ENCODE measurements around the gene NPAS3. TPM values are rescaled to one million over a fixed set of nuclear protein-coding genes. Genes with fewer than 3 reads are reported as not detected.
A peak's percentile ranks its signal among the peaks of the same experiment; 100 is the strongest.

NPAS3 gene
- total RNA-seq, 6 experiments from 2014 or later, result 0.11 to 0.83 (median 0.21) TPM; not detected in 2

DNA sequence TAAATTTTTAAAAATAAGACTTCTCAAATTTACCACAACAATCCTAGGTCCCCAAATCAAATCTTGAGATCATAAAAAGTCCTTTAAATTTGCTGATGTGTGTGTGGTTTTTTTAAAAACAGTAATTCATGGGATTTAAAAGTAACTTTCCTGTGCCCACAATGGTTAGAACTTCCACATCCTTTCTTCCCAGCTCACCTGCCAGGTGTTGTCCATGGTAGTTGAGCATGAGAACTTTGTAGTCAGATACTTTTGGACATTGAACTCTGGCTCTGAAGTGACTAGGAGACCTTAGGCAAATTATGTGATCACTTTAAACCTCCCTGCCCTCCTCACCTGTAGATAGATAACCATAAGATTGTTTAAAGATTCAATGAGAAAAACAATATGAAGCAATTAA lies 253.2 kb downstream of the NPAS3 start:
- no peak for DNase-seq
- TF ChIP-seq, protein P1, sequence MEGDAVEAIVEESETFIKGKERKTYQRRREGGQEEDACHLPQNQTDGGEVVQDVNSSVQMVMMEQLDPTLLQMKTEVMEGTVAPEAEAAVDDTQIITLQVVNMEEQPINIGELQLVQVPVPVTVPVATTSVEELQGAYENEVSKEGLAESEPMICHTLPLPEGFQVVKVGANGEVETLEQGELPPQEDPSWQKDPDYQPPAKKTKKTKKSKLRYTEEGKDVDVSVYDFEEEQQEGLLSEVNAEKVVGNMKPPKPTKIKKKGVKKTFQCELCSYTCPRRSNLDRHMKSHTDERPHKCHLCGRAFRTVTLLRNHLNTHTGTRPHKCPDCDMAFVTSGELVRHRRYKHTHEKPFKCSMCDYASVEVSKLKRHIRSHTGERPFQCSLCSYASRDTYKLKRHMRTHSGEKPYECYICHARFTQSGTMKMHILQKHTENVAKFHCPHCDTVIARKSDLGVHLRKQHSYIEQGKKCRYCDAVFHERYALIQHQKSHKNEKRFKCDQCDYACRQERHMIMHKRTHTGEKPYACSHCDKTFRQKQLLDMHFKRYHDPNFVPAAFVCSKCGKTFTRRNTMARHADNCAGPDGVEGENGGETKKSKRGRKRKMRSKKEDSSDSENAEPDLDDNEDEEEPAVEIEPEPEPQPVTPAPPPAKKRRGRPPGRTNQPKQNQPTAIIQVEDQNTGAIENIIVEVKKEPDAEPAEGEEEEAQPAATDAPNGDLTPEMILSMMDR (IDR thresholded peaks at IDR 0.05), result no peak
- TF ChIP-seq POLR2A (IDR thresholded peaks at IDR 0.05), result no peak

DNA sequence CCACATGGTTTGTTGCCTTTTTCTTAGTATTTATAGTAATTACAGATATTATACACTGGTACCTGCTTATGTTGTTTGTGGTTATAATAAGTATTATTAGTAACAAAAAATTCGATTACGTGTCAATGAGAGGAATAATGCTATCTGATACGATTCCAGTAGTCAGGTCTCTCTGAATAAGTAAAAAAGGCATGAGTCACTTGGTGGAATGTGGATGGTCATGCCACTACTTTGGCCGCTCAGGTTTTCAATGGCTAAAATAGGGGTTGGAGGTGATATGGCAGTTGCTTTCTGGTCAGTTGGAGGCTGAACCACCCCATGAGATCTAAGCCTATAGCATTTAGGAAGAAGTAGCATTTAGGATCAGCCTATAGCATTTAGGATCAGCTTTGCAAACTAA lies 255.9 kb downstream of the NPAS3 start:
- TF ChIP-seq POLR2A (IDR thresholded peaks at IDR 0.05), result no peak
- no peak overlapping the region for H3K4me3 ChIP-seq
- no peak overlapping the region for H3K27ac ChIP-seq
- ATAC-seq (no peak), DNase-seq (no peak)
- intact Hi-C loops (cut with DNase I), result no loop called here
- no peaks in the 10 kb centered on the region for H3K4me1 ChIP-seq
- no peaks in the 10 kb centered on the region for H3K27me3 ChIP-seq
- no peaks in the 10 kb centered on the region for H3K9me3 ChIP-seq
- WGBS (ENCODE audit: insufficient coverage, low coverage, low lambda C conversion rate, missing lambda C conversion rate), result 72% methylated on average over 4 of the region's 4 CpGs
- H3K36me3 ChIP-seq, result no peaks in the 10 kb centered on the region

More for the DNA sequence above, 253.2 kb downstream of the NPAS3 start:
- Histone ChIP-seq H3K4me3 (no peak overlapping the region), H3K27me3 (no peaks in the 10 kb centered on the region), H3K4me1 (no peaks in the 10 kb centered on the region), H3K36me3 (no peaks in the 10 kb centered on the region), H3K9me3 (no peaks in the 10 kb centered on the region), H3K27ac (no peak overlapping the region)
- intact Hi-C loops (cut with DNase I), result no loop called here
- no peak for ATAC-seq

DNA sequence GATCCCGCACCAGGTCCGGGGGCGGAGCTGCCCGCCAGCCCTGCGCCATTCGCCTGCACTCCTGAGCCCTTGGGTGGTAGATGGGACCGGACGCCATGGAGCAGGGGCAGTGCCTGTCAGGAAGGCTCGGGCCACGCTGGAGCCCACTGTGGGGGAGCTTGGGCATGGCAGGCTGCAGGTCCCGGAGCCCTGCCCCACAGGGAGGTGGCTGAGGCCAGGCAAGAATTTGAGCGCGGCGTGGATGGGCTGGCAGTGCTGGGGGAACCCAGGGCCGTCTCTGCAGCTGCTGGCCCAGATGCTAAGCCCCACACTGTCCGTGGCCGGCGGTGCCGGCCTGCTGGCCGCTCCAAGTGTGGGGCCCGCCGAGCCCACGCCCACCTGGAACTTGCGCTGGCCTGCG lies 260.0 kb downstream of the NPAS3 start:
- TF ChIP-seq POLR2A (IDR thresholded peaks at IDR 0.05), result no peak
- TF ChIP-seq, protein P1 (IDR thresholded peaks at IDR 0.05), result no peak
- WGBS (ENCODE audit: insufficient coverage, low coverage, low lambda C conversion rate, missing lambda C conversion rate), result no CpG with 5 or more reads among the region's 25 CpGs
- Histone ChIP-seq H3K36me3 (no peaks in the 10 kb centered on the region), H3K4me1 (no peaks in the 10 kb centered on the region), H3K27me3 (no peaks in the 10 kb centered on the region), H3K27ac (no peak overlapping the region), H3K4me3 (no peak overlapping the region), H3K9me3 (no peaks in the 10 kb centered on the region)
- intact Hi-C loops (cut with DNase I), result no loop called here
- DNase-seq (peak in 1 of 3 donors; percentile 16), ATAC-seq (peak in 1 of 4 donors; percentile 24)

DNA sequence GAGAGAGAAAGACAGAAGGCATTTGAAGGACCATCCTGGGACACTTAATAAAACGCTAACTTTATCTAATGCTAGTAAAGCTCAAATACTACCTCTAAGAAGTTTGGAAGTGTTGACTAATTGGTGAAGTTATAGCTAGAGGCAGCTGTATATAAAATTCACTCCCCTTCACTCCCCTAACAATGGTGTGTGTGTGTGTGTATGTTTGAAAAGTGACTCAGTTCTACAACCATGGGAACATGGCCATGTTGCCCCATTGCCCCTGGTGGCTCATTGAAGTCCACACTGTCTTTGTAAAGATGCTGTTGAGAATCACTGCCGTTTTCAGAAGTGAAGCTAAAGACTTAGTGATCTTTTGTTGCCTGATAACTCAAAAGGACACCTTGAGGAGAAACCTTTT lies 262.4 kb downstream of the NPAS3 start:
- no peak overlapping the region for H3K4me3 ChIP-seq
- WGBS (ENCODE audit: insufficient coverage, low coverage, low lambda C conversion rate, missing lambda C conversion rate), result 33% methylated on average over 2 of the region's 2 CpGs
- intact Hi-C loops (cut with DNase I), result no loop called here
- no peaks in the 10 kb centered on the region for H3K4me1 ChIP-seq
- H3K36me3 ChIP-seq, result no peaks in the 10 kb centered on the region
- H3K9me3 ChIP-seq, result no peaks in the 10 kb centered on the region
- no peak overlapping the region for H3K27ac ChIP-seq
- no peaks in the 10 kb centered on the region for H3K27me3 ChIP-seq
- DNase-seq (no peak), ATAC-seq (no peak)
- TF ChIP-seq, protein P1 (IDR thresholded peaks at IDR 0.05), result no peak
- no peak for TF ChIP-seq POLR2A (IDR thresholded peaks at IDR 0.05)

DNA sequence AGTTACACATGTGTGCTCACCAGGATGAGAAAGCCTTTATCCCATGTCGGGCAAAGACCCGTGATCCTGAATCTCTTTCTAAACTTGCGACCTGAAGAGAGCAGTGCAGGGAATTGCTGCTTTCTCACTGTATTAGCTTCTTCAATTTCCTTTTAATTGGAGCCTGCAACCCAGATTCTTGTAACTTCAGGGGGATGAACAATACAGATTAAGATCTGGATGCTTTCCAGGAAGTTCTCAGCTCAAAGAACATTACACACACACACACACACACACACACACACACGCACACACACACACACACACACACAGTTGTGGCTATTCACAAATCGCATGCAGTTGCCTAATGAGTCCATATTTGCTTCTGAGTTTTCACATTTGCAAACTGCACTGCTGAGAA lies 268.3 kb downstream of the NPAS3 start:
- H3K9me3 ChIP-seq, result no peaks in the 10 kb centered on the region
- 54% methylated on average over 5 of the region's 5 CpGs for WGBS (ENCODE audit: insufficient coverage, low coverage, low lambda C conversion rate, missing lambda C conversion rate)
- no peaks in the 10 kb centered on the region for H3K4me1 ChIP-seq
- no peaks in the 10 kb centered on the region for H3K36me3 ChIP-seq
- H3K27ac ChIP-seq, result no peak overlapping the region
- intact Hi-C loops (cut with DNase I), result no loop called here
- no peaks in the 10 kb centered on the region for H3K27me3 ChIP-seq
- no peak overlapping the region for H3K4me3 ChIP-seq
- ATAC-seq (no peak), DNase-seq (no peak)
- TF ChIP-seq, protein P1 (IDR thresholded peaks at IDR 0.05), result no peak
- no peak for TF ChIP-seq POLR2A (IDR thresholded peaks at IDR 0.05)
